K562 (cell line): ENCODE data around the gene CCDC187. TPM values are rescaled to one million over a fixed set of nuclear protein-coding genes. Genes with fewer than 3 reads are reported as not detected.

ENCODE experiments used
- ATAC-seq: fragments of 200-7000 bp; cut with Tn5 transposase; 3 replicates; pipeline ENCODE4 v1.9.1; 2020; ENCODE audit warnings: moderate library complexity
- BruUV-seq: library from RNA; stranded (reverse); fragments of 400-500 nt; replicated peaks from 2 replicates; lab custom pipeline; 2021; lab: Mats Ljungman, UMichigan
- CTCF ChIA-PET: fragments of 300-600 bp; formaldehyde crosslinking; extraction: SDS; loops from one replicate; lab custom pipeline; 2021; ENCODE audit warnings: low intra/inter-chr PET ratio; lab: Yijun Ruan, JAX
- POLR2A ChIA-PET: fragments of 300-600, 350-650 bp; sonication (Branson Sonifier 250); formaldehyde crosslinking; extraction: SDS; loops from one replicate; lab custom pipeline; 2021; ENCODE audit warnings: antibody characterized with exemption, inconsistent platforms; lab: Yijun Ruan, JAX
- DNase-seq, 4 experiments: peaks; one replicate each; pipeline versions ENCODE4 v3.0.0 to v3.0.0-alpha.2; 2011 to 2018; ENCODE audit warnings: low spot score in 3 of 4, mixed read lengths in 3 of 4; ENCODE audit errors: extremely low read depth in 1 of 4
- FAIRE-seq: peaks from 2 replicates; lab custom pipeline; 2011; peaks lifted over from hg19 to GRCh38; lab: Jason Lieb, UNC
- H2AFZ ChIP-seq: 2 replicates; pipeline ENCODE4 v1.6.0; 2011; ENCODE audit warnings: low read depth, low read length, control low read depth, inconsistent platforms
- H3K27ac ChIP-seq: fragments of 200-600 bp; 3 replicates; pipeline ENCODE4 v1.8.0; 2011; ENCODE audit warnings: low read depth, mild to moderate bottlenecking, control low read depth, inconsistent platforms, low read length, moderate library complexity, mixed read lengths; ENCODE audit errors: extremely low read depth
- H3K27me3 ChIP-seq, 2 experiments: fragments of 300-600 bp in 1 of 2; 2 replicates in 1 of 2; 3 replicates in 1 of 2; pipeline versions ENCODE4 v1.6.0 to v1.8.0; 2011; ENCODE audit warnings: inconsistent platforms in 2 of 2, low read length in 2 of 2, mild to moderate bottlenecking in 1 of 2, mixed read lengths in 1 of 2, moderate library complexity in 1 of 2; ENCODE audit not compliant: control insufficient read depth in 2 of 2, insufficient read depth in 2 of 2
- H3K36me3 ChIP-seq: fragments of 300-600 bp; 3 replicates; pipeline ENCODE4 v1.8.0; 2011; ENCODE audit warnings: mild to moderate bottlenecking, low read length, inconsistent platforms; ENCODE audit not compliant: control insufficient read depth, insufficient read depth
- H3K4me1 ChIP-seq, 2 experiments: fragments of 200-600 bp in 1 of 2; replicated peaks in 1 of 2; 2 replicates in 1 of 2; 3 replicates in 1 of 2; pipeline versions ENCODE4 v1.5.1 to v1.8.0; 2011; ENCODE audit warnings: inconsistent platforms in 2 of 2, low read length in 2 of 2, mild to moderate bottlenecking in 1 of 2, mixed read lengths in 1 of 2, moderate library complexity in 1 of 2; ENCODE audit not compliant: control insufficient read depth in 2 of 2, insufficient read depth in 2 of 2
- H3K4me2 ChIP-seq: 2 replicates; pipeline ENCODE4 v1.6.1; 2011; ENCODE audit warnings: low read length, control low read depth, inconsistent platforms, mixed read lengths; ENCODE audit not compliant: insufficient read depth
- H3K4me3 ChIP-seq: fragments of 200-600 bp; sonication (generic), shearing (Covaris generic); 2 replicates; pipeline ENCODE4 v1.5.1; 2016; ENCODE audit warnings: control low read depth, inconsistent platforms
- H3K79me2 ChIP-seq: fragments of 200-600 bp; 3 replicates; pipeline ENCODE4 v1.8.0; 2011; ENCODE audit warnings: low read length, inconsistent platforms; ENCODE audit not compliant: control insufficient read depth, insufficient read depth
- H3K9ac ChIP-seq, 2 experiments: 2 replicates each; pipeline versions ENCODE4 v1.6.0 to v1.6.1; 2011; ENCODE audit warnings: low read depth in 2 of 2, low read length in 2 of 2, control low read depth in 1 of 2, inconsistent platforms in 1 of 2, mild to moderate bottlenecking in 1 of 2, mixed read lengths in 1 of 2; ENCODE audit not compliant: insufficient read depth in 1 of 2
- H3K9me1 ChIP-seq: one replicate; pipeline ENCODE4 v1.6.0; 2011; ENCODE audit warnings: inconsistent platforms, mild to moderate bottlenecking, low read length, moderate library complexity; ENCODE audit not compliant: control insufficient read depth, insufficient read depth
- H3K9me3 ChIP-seq: replicated peaks from 2 replicates; pipeline ENCODE4 v1.5.1; 2011; ENCODE audit warnings: low read depth, low read length, inconsistent platforms; ENCODE audit not compliant: control insufficient read depth, insufficient read depth
- H4K20me1 ChIP-seq: replicated peaks from 2 replicates; pipeline ENCODE4 v1.6.1; 2011; ENCODE audit warnings: low read length, inconsistent platforms, mixed read lengths; ENCODE audit not compliant: control insufficient read depth, insufficient read depth
- NBN ChIP-seq: fragments of 450-650 bp; IDR thresholded peaks from 2 replicates; pipeline ENCODE4 v1.6.1; 2016; ENCODE audit warnings: low read depth, mild to moderate bottlenecking
- PHF20 ChIP-seq: fragments of 450-650 bp; IDR thresholded peaks from 2 replicates; pipeline ENCODE4 v1.6.1; 2018; ENCODE audit not compliant: partially characterized antibody
- RB1 ChIP-seq: fragments of 450-650 bp; IDR thresholded peaks from 2 replicates; pipeline ENCODE4 v1.6.1; 2017; ENCODE audit warnings: low read depth, mild to moderate bottlenecking
- RFX1 ChIP-seq: fragments of 450-650 bp; IDR thresholded peaks from 2 replicates; pipeline ENCODE4 v1.6.1; 2016; ENCODE audit warnings: mild to moderate bottlenecking, moderate library complexity
- RHOXF2B ChIP-seq: fragments of 250-450 bp; sonication (Bioruptor Pico); conservative IDR thresholded peaks from 2 replicates; pipeline ENCODE4 v1.5.1; 2021
- ZNF121 ChIP-seq: sonication (generic); formaldehyde crosslinking; conservative IDR thresholded peaks from 2 replicates; pipeline ENCODE4 v1.8.0; 2022; ENCODE audit warnings: missing genetic modification reagents
- ZNF431 ChIP-seq: sonication (generic); formaldehyde crosslinking; IDR thresholded peaks from 2 replicates; pipeline ENCODE4 v1.8.0; 2022; ENCODE audit warnings: mild to moderate bottlenecking, missing genetic modification reagents
- ZNF699 ChIP-seq: fragments of 250-450 bp; sonication (Bioruptor Pico); IDR thresholded peaks from 2 replicates; pipeline ENCODE4 v1.8.0; 2021; ENCODE audit warnings: mild to moderate bottlenecking, moderate library complexity; ENCODE audit not compliant: insufficient replicate concordance
- WGBS: fragments of 100-300 bp; shearing (Covaris generic); methylation state at CpG from one replicate; pipeline ENCODE4 v1.1.6; 2016; ENCODE audit warnings: low coverage, mixed read lengths; ENCODE audit not compliant: insufficient coverage; ENCODE audit errors: missing lambda C conversion rate; 5-methylcytosine and 5-hydroxymethylcytosine counted together
- in situ Hi-C: fragments of 300-500 bp; cut with MboI; formaldehyde crosslinking; loops from 4 replicates; pipeline ENCODE4 v1.15.0; 2018; ENCODE audit warnings: inconsistent platforms, mixed read lengths
- intact Hi-C: fragments of 100-400 bp; cut with micrococcal nuclease; formaldehyde crosslinking; loops from 2 replicates; pipeline ENCODE4 v1.14.2; 2022
- polyA plus RNA-seq, 8 experiments: library from polyadenylated mRNA; depleted of rRNA in 4 of 8; stranded (reverse) in 5 of 8; unstranded in 3 of 8; fragments of >200 nt; fragmentation: Nextera tagmentation in 2 of 8; fragmentation: Illumina TruSeq in 1 of 8; extraction: Ambion mirVana in 2 of 8; extraction: Trizol in 1 of 8; gene quantifications; 2 replicates each; pipeline versions ENCODE4 v1.2.1 to v1.2.3, GENCODE V29; 2011 to 2014; ENCODE audit warnings: inconsistent platforms in 1 of 8, missing spikeins in 1 of 8
- total RNA-seq, 7 experiments: library from RNA; depleted of rRNA in 6 of 7; stranded (reverse); fragments of >200 nt in 6 of 7; fragmentation: Illumina TruSeq in 2 of 7; extraction: Trizol in 2 of 7; gene quantifications; 2 replicates each; pipeline versions ENCODE4 v1.2.1 to v1.2.3, GENCODE V29; 2011 to 2021; ENCODE audit warnings: low replicate concordance in 1 of 7

Gene CCDC187
- total and polyA plus RNA-seq, 9 of the 15 experiments (the other 6 are each of a cell fraction or from before 2014, with no cell fraction given): not detected

DNA sequence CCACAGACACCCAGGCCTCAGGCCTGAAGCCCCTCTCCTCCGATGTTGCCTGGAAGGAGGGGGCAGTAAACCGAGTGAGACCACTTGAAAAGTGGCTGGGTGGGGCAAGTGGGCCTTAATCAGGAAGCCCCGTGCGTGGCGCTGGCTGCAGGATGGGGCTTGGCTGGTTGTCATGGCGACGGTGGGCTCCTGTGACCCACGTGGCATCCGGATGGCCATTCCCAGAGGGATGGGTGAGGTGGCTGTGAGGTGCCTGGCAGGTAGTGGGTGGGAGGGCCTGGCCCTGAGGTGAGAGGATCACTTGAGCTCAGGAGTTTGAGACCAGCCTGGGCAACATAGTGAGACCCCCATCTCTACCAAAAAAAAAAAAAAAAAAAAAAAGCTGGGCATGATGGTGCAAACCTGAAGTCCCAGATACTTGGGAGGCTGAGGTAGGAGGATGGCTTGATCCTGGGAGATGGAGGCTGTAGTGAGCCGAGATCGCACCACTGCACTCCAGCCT lies 28.6 kb upstream of the CCDC187 start:
- H3K9me3 ChIP-seq: no peaks in the 10 kb centered on the region
- CTCF ChIA-PET: no interaction called here
- TF ChIP-seq ZNF431 (CRISPR knock-in tag) (no peak), PHF20 (no peak), NBN (no peak), RFX1 (peak; percentile 81), RHOXF2B (CRISPR knock-in tag) (no peak), RB1 (no peak), ZNF699 (CRISPR knock-in tag) (no peak), ZNF121 (CRISPR knock-in tag) (peak; percentile 78)
- no peaks in the 10 kb centered on the region for H3K27me3 ChIP-seq
- no peak overlapping the region for H2AFZ ChIP-seq
- POLR2A ChIA-PET: interaction anchor here (0.7 kb wide), 1 partner anchor 13 kb away, joined by 4 read pairs; no protein-coding TSS in a partner anchor
- peaks cover 6% of the 10 kb centered on the region; the same call in 1 of the 3 replicates for H3K36me3 ChIP-seq
- ATAC-seq (no peak), FAIRE-seq (no peak), DNase-seq (no peak)
- no peaks in the 10 kb centered on the region for H4K20me1 ChIP-seq
- no peak overlapping the region for H3K27ac ChIP-seq
- no peak overlapping the region for H3K4me2 ChIP-seq
- intact Hi-C loops: no loop called here
- H3K4me1 ChIP-seq: peaks cover 4 to 93% of the 10 kb centered on the region in 2 experiments; a peak in 4 of 5 replicates
- no peak overlapping the region for H3K9ac ChIP-seq
- in situ Hi-C loops: loop anchor here (25.0 kb wide), 1 partner anchor 305 kb away; no protein-coding TSS in a partner anchor
- no peak overlapping the region for H3K4me3 ChIP-seq
- H3K9me1 ChIP-seq: peaks cover 3% of the 10 kb centered on the region
- WGBS: 60% methylated on average over 7 of the region's 11 CpGs
- peaks cover 15% of the 10 kb centered on the region for H3K79me2 ChIP-seq
- no TSS peak for BruUV-seq
